ENCODE measurements around the gene MYO18A. TPM values are rescaled to one million over a fixed set of nuclear protein-coding genes. Genes with fewer than 3 reads are reported as not detected.

Gene MYO18A
- total RNA-seq, 1 donor from 2014 or later: 48.2 TPM

DNA sequence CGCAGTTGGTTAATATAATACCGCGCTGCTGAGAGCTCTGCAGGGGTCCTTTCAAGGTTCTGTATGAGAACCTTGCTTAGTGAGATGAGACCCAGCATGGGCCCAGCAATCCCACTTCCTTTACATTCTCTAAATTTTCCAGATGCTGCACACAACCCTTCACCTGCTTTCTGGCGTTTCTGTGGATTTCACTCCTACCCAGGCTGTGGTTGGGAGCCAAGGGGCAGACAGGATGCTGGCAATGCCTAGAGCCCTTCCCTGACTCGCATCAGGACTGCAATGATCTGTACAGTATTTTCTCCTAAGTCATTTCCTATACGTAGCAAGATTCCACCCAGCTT is 147.4 kb downstream of the MYO18A start:
- Mint-ChIP-seq H3K4me1 (peaks cover 22% of the 10 kb centered on the region), H3K9me3 (peaks cover 9% of the 10 kb centered on the region), H3K27me3 (ENCODE audit: low read depth) (peaks cover 45% of the 10 kb centered on the region), H3K4me3 (no peak overlapping the region), H3K27ac (ENCODE audit: unreplicated experiment) (no peak overlapping the region), H3K36me3 (ENCODE audit: low read depth) (peaks cover 9% of the 10 kb centered on the region)
- DNase-seq (ENCODE audit: low read depth, low spot score): no peak
- TF ChIP-seq, protein P1, sequence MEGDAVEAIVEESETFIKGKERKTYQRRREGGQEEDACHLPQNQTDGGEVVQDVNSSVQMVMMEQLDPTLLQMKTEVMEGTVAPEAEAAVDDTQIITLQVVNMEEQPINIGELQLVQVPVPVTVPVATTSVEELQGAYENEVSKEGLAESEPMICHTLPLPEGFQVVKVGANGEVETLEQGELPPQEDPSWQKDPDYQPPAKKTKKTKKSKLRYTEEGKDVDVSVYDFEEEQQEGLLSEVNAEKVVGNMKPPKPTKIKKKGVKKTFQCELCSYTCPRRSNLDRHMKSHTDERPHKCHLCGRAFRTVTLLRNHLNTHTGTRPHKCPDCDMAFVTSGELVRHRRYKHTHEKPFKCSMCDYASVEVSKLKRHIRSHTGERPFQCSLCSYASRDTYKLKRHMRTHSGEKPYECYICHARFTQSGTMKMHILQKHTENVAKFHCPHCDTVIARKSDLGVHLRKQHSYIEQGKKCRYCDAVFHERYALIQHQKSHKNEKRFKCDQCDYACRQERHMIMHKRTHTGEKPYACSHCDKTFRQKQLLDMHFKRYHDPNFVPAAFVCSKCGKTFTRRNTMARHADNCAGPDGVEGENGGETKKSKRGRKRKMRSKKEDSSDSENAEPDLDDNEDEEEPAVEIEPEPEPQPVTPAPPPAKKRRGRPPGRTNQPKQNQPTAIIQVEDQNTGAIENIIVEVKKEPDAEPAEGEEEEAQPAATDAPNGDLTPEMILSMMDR (conservative IDR thresholded peaks at IDR 0.05): no peak

DNA sequence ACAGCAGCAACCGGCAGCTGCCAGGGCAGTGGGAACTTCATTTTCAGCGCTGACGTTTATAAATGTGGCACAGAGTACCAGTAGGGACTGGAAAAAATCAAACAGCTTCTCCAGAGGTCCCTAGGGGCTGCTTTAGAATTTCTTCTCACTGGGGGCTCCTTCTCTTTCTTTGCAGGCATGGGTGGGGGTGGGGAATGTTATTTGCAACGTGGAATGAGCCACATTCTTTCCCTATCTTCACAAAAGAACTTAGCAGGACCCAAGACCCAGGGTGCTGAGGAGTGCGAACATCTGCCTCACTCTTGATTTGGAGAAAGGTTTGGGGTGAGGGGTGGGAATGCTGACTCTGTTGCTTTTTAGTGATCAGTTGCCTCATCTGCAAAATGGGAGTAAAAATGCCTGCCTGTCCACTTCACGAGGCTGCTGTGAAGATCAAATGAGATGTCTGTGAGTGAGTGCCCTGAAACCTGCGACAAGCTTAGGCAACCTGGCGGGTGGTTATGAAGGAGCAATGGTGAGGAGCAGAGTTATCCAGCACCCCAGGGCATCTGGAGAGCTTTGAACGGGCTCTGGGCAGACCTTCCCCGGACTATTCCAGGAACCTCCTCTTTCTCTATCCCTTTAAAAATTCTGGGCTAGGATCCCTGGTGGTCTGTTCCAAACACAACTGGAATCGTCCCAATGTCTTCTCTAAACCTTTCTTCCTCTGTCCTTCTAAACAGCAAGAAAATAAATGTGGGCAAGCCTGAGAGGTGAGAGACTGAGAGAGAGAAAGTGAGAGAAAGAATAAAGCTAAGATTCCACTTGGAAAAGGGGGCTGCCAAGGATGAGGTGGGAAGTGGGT is 148.0 kb downstream of the MYO18A start:
- Mint-ChIP-seq H3K4me1 (peaks cover 25% of the 10 kb centered on the region), H3K27me3 (ENCODE audit: low read depth) (peaks cover 46% of the 10 kb centered on the region), H3K27ac (ENCODE audit: unreplicated experiment) (no peak overlapping the region), H3K36me3 (ENCODE audit: low read depth) (peaks cover 9% of the 10 kb centered on the region), H3K9me3 (peaks cover 9% of the 10 kb centered on the region), H3K4me3 (no peak overlapping the region)
- TF ChIP-seq, protein P1 (conservative IDR thresholded peaks at IDR 0.05): no peak
- DNase-seq (ENCODE audit: low read depth, low spot score): no peak

- H3K27me3 Mint-ChIP-seq (ENCODE audit: low read depth): peaks cover 46% of the 10 kb centered on the region
- peaks cover 25% of the 10 kb centered on the region for H3K4me1 Mint-ChIP-seq
- H3K9me3 Mint-ChIP-seq: peaks cover 9% of the 10 kb centered on the region
- TF ChIP-seq, protein P1 (conservative IDR thresholded peaks at IDR 0.05): no peak
- no peak overlapping the region for H3K4me3 Mint-ChIP-seq
- H3K27ac Mint-ChIP-seq (ENCODE audit: unreplicated experiment): no peak overlapping the region
- H3K36me3 Mint-ChIP-seq (ENCODE audit: low read depth): peaks cover 9% of the 10 kb centered on the region
- no peak for DNase-seq (ENCODE audit: low read depth, low spot score)
These were observed 148.7 kb downstream of the MYO18A start for GRCh38 chr17:29031488-29031887.

DNA sequence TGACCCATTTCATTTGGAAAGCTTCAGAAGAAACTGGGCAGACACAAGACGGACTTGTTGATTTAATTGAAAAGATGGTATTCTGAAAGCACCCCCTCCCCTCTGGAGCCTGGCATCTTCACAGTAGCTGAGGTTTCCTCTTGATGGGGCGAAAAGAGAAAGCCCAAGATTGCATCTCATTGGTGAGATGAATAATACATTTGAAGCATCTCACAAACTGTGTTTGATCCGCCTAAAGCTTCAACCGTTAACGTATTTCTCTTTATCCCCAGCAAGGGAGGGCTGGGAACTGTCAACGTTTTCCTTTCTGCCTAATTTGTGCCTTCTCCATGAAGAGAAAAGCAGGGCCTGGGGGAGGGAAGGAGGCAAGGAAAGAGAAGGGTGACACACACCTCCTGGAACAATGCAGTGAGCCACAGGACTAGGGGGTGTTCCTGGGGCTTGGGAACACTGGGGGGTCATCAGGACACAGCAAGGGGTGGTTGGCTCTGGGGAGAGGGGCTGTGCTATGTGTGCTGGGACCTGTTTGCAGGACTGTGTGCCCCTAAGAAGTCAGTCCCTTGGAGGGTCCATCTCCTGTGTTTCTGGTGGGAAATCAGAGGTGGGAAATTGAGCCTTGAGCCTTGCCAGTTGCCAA is 155.8 kb downstream of the MYO18A start:
- Mint-ChIP-seq H3K27ac (ENCODE audit: unreplicated experiment) (no peak overlapping the region), H3K4me1 (peaks cover 18% of the 10 kb centered on the region), H3K27me3 (ENCODE audit: low read depth) (peaks cover 35% of the 10 kb centered on the region), H3K4me3 (no peak overlapping the region), H3K9me3 (no peaks in the 10 kb centered on the region), H3K36me3 (ENCODE audit: low read depth) (no peaks in the 10 kb centered on the region)
- no peak for DNase-seq (ENCODE audit: low read depth, low spot score)
- TF ChIP-seq, protein P1 (conservative IDR thresholded peaks at IDR 0.05): no peak

DNA sequence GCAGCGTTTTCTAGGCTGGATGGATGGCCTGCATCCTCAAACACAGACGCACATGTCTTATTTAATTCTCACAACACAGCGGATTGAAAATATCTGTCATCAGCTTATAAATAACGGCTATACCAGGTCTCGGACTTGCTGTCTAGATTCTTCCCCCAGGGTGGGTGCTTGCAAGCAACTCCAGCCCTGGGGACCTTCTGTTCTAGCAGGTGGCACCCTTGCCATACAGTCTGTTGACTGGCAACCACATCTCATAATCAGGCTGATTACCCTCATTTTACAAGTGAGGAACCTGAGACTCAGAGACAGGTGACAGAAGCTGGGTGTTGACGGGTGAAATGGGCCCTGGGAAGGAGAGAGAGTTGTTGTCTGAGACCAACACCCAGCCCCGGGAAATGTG is 158.1 kb downstream of the MYO18A start:
- Mint-ChIP-seq H3K4me1 (peaks cover 18% of the 10 kb centered on the region), H3K36me3 (ENCODE audit: low read depth) (no peaks in the 10 kb centered on the region), H3K27me3 (ENCODE audit: low read depth) (peaks cover 50% of the 10 kb centered on the region), H3K9me3 (no peaks in the 10 kb centered on the region), H3K27ac (ENCODE audit: unreplicated experiment) (no peak overlapping the region), H3K4me3 (no peak overlapping the region)
- no peak for DNase-seq (ENCODE audit: low read depth, low spot score)
- TF ChIP-seq, protein P1 (conservative IDR thresholded peaks at IDR 0.05): no peak
